ENCODE results near the gene APH1A.

- TF ChIP-seq POLR2A (IDR thresholded peaks at IDR 0.05; ENCODE audit: low read depth, low read length) (peak; percentile 99), POLR2AphosphoS5 (IDR thresholded peaks at IDR 0.05; ENCODE audit: low read depth, low read length) (peak; percentile 97)
These were observed 32.8 kb downstream of the APH1A start, which contains the start of gene ANP32E for GRCh38 chr1:150235852-150236613.
